ENCODE data around the gene FOXK2. TPM values are rescaled to one million over a fixed set of nuclear protein-coding genes. Genes with fewer than 3 reads are reported as not detected.

FOXK2 gene
- total and polyA plus RNA-seq, 2 donors (not counting 3 experiments of a cell fraction or from before 2014, with no cell fraction given), result 33.4 to 79.3 TPM

GRCh38 chr17:82480318-82480717 is 39.2 kb upstream of the FOXK2 start:
- Histone ChIP-seq H3K4me3 (replicated peaks in 1 of 3; ENCODE audit: insufficient read depth in 1 of 3, low read depth in 1 of 3, low read length in 3 of 3) (no peak overlapping the region), H3K79me2 (ENCODE audit: control insufficient read depth, insufficient read depth, low read length) (no peaks in the 10 kb centered on the region), H3K9me1 (replicated peaks; ENCODE audit: control insufficient read depth, extremely low read depth, insufficient read depth, low read length) (no peaks in the 10 kb centered on the region), H3K4me1 (ENCODE audit: control insufficient read depth, extremely low read depth, insufficient read depth, low read length) (peaks cover 3% of the 10 kb centered on the region), H4K20me1 (replicated peaks; ENCODE audit: control insufficient read depth, extremely low read depth, insufficient read depth, low read length) (no peaks in the 10 kb centered on the region), H3K9me3 (replicated peaks; ENCODE audit: control insufficient read depth, insufficient read depth, low read length) (no peaks in the 10 kb centered on the region), H2AFZ (ENCODE audit: low read depth, low read length) (no peak overlapping the region), H3K27me3 (ENCODE audit: control insufficient read depth in 2 of 2, insufficient read depth in 2 of 2, low read length in 2 of 2) (no peaks in the 10 kb centered on the region), H3K27ac (ENCODE audit: insufficient read depth, low read depth, low read length) (no peak overlapping the region), H3K36me3 (ENCODE audit: control insufficient read depth in 2 of 2, extremely low read depth in 1 of 2, insufficient read depth in 2 of 2, low read length in 2 of 2) (peaks cover 3 to 39% of the 10 kb centered on the region in 2 experiments), H3K4me2 (ENCODE audit: insufficient read depth, low read length) (no peak overlapping the region), H3K9ac (replicated peaks; ENCODE audit: extremely low read depth, insufficient read depth, low read length) (no peak overlapping the region)
- TF ChIP-seq CTCF (IDR thresholded peaks at IDR 0.05; ENCODE audit: extremely low read depth in 1 of 2, insufficient read depth in 1 of 2, low read depth in 1 of 2, low read length in 2 of 2), result no peak
- TF ChIP-seq POLR2A (IDR thresholded peaks at IDR 0.05; ENCODE audit: low read depth, low read length), result no peak
- TF ChIP-seq JUN (IDR thresholded peaks at IDR 0.05; ENCODE audit: borderline replicate concordance, insufficient read depth, insufficient read length, low read depth), result no peak
- no peak for TF ChIP-seq FOS (IDR thresholded peaks at IDR 0.05; ENCODE audit: borderline replicate concordance, insufficient read depth, low read length)
- TF ChIP-seq EZH2 (IDR thresholded peaks at IDR 0.05; ENCODE audit: borderline replicate concordance, low read depth, low read length, severe bottlenecking), result no peak
- TF ChIP-seq MYC (IDR thresholded peaks at IDR 0.05; ENCODE audit: low read depth, low read length), result no peak
- no peak for TF ChIP-seq MAX (IDR thresholded peaks at IDR 0.05; ENCODE audit: insufficient read depth, insufficient read length)
- TF ChIP-seq GATA2 (IDR thresholded peaks at IDR 0.05; ENCODE audit: insufficient read depth, insufficient read length, low read depth, low read length), result no peak
- no peak for TF ChIP-seq POLR2AphosphoS5 (IDR thresholded peaks at IDR 0.05; ENCODE audit: insufficient read depth, low read depth, low read length)
- ChIA-PET CTCF (interaction anchor here (0.6 to 1.3 kb wide), 6 partner anchors 12 to 74 kb away, joined by 3 to 5 read pairs (median 4); partner anchors contain the start of gene NARF), POLR2A (no interaction called here)
- dilution Hi-C loops (cut with MboI; ENCODE audit: extremely low pct_ligation_motif_present, low sequenced_read_pairs) (no loop called here), intact Hi-C loops (cut with micrococcal nuclease) (no loop called here)
- no peak for DNase-seq (ENCODE audit: low read depth, low spot score)
- FAIRE-seq, result no peak
- BruUV-seq (replicated peaks), result no TSS peak

Data from endothelial cell of umbilical vein (primary cell).